ENCODE results near the gene DNASE1L3. TPM values are rescaled to one million over a fixed set of nuclear protein-coding genes. Genes with fewer than 3 reads are reported as not detected.

Gene DNASE1L3
- total RNA-seq, 1 donor from 2014 or later = not detected

DNA sequence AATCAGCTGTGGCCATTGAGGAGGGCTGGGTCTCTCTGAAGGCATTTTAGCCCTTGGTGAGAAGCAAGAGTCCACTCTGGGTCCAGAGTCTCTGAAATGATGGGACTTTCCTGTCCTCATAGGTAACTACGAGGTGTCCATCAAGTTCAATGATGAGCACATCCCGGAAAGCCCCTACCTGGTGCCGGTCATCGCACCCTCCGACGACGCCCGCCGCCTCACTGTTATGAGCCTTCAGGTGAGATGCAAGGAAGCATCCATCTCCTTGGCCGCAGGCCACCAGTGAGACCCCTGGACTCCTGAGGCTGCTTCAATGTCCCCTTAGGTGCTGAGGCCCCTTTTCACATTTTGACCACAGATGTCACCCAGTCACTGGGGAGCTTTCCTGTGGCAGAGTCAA, 54.9 kb downstream of the DNASE1L3 start:
- H3K4me3 Mint-ChIP-seq = no peak overlapping the region
- no peaks in the 10 kb centered on the region for H3K27me3 Mint-ChIP-seq
- peaks cover 43% of the 10 kb centered on the region for H3K36me3 Mint-ChIP-seq
- H3K4me1 Mint-ChIP-seq (ENCODE audit: unreplicated experiment) = peaks cover 31% of the 10 kb centered on the region
- no peak for DNase-seq (ENCODE audit: extremely low spot score, unreplicated experiment)
- H3K27ac Mint-ChIP-seq = peak overlapping the region; percentile 87
- no peaks in the 10 kb centered on the region for H3K9me3 Mint-ChIP-seq
- TF ChIP-seq, protein P1, sequence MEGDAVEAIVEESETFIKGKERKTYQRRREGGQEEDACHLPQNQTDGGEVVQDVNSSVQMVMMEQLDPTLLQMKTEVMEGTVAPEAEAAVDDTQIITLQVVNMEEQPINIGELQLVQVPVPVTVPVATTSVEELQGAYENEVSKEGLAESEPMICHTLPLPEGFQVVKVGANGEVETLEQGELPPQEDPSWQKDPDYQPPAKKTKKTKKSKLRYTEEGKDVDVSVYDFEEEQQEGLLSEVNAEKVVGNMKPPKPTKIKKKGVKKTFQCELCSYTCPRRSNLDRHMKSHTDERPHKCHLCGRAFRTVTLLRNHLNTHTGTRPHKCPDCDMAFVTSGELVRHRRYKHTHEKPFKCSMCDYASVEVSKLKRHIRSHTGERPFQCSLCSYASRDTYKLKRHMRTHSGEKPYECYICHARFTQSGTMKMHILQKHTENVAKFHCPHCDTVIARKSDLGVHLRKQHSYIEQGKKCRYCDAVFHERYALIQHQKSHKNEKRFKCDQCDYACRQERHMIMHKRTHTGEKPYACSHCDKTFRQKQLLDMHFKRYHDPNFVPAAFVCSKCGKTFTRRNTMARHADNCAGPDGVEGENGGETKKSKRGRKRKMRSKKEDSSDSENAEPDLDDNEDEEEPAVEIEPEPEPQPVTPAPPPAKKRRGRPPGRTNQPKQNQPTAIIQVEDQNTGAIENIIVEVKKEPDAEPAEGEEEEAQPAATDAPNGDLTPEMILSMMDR (conservative IDR thresholded peaks at IDR 0.05) = no peak

DNA sequence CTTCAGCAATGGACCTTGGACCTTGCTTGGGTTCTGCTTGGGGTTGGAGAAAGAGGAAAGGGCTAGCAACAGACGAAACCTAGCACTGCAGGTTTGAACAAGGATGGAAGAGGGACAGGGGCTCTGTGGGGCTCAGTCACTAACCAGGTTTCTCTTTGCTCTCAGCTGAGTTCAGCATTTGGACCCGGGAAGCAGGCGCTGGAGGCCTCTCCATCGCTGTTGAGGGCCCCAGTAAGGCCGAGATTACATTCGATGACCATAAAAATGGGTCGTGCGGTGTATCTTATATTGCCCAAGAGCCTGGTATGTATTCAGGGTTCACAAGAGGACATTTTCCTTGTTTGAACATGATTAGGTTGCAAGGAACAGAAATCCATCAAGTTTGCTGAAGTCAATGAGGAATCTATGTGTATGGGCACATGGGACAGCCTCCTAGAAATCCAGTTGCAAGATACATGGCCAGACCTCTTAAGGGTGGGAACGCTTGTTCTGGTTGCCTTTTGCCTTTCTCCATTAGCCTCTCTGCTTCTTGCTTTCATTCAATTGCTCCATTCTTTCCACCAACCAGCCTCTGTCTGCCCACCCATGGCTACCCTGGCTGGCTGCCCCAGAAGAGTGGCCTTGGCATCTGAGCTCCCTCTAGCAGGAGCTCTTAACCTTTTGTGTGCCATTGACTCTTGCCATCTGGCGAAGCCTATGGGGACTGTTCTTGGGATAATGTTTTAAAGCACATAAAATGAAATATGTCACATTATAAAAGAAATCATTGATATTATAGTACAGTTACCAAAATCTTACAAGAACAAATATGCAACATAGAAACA, 55.9 kb downstream of the DNASE1L3 start:
- Mint-ChIP-seq H3K4me1 (ENCODE audit: unreplicated experiment) (peaks cover 24% of the 10 kb centered on the region), H3K9me3 (no peaks in the 10 kb centered on the region), H3K4me3 (no peak overlapping the region), H3K36me3 (peaks cover 44% of the 10 kb centered on the region), H3K27ac (peak overlapping the region; percentile 71), H3K27me3 (no peaks in the 10 kb centered on the region)
- DNase-seq (ENCODE audit: extremely low spot score, unreplicated experiment) = no peak
- TF ChIP-seq, protein P1 (conservative IDR thresholded peaks at IDR 0.05) = no peak

DNA sequence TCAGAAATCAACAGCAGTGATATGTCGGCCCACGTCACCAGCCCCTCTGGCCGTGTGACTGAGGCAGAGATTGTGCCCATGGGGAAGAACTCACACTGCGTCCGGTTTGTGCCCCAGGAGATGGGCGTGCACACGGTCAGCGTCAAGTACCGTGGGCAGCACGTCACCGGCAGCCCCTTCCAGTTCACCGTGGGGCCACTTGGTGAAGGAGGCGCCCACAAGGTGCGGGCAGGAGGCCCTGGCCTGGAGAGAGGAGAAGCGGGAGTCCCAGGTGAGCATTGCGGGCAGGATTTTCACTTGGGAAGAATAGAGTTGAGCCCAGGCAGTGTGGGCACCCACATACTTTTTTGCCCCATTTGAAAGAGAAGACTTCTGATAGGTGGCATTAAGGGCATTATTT, 57.4 kb downstream of the DNASE1L3 start:
- no peak overlapping the region for H3K4me3 Mint-ChIP-seq
- no peak for DNase-seq (ENCODE audit: extremely low spot score, unreplicated experiment)
- H3K27me3 Mint-ChIP-seq = no peaks in the 10 kb centered on the region
- peak overlapping the region; percentile 56 for H3K27ac Mint-ChIP-seq
- TF ChIP-seq, protein P1 (conservative IDR thresholded peaks at IDR 0.05) = no peak
- no peaks in the 10 kb centered on the region for H3K9me3 Mint-ChIP-seq
- H3K4me1 Mint-ChIP-seq (ENCODE audit: unreplicated experiment) = peaks cover 13% of the 10 kb centered on the region
- H3K36me3 Mint-ChIP-seq = peaks cover 50% of the 10 kb centered on the region

DNA sequence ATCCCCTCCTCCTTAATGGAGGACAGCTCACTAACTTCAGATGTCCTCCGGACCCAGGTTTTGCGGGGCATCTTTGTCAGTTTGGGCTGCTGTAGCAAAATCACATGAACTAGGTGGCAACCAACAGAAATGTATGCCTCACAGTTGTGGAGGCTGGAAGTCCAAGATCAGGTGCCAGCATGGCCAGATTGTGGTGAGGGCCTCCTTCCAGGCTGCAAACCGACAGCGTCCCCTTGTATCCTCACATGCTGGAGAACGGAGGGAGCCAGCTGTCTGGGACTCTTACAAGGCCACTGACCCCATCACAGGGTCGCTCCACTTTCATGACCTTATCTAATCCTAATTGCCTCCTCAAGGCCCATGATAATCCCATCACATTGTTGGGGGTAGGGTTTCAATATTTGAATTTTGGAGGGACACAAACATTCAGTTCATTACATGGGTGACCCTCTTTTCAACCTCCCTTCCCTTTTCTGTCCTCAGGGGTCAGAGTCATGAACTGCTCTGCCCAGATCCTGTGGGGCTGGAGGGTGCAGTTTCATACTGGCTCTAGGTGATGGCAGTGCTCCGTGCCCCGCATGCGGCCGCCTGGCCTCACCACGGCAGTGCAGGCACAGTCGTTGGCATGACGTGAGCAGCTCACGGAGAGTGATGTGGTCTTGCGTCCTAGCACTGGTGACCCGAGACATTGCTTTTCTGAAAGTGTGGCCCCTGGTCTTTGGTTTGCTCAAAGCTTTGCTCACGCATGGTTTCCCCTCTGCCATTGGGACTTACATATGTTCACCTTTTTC, 58.4 kb downstream of the DNASE1L3 start:
- no peaks in the 10 kb centered on the region for H3K9me3 Mint-ChIP-seq
- H3K27ac Mint-ChIP-seq = peak overlapping the region; percentile 57
- no peak overlapping the region for H3K4me3 Mint-ChIP-seq
- no peaks in the 10 kb centered on the region for H3K27me3 Mint-ChIP-seq
- DNase-seq (ENCODE audit: extremely low spot score, unreplicated experiment) = no peak
- TF ChIP-seq, protein P1 (conservative IDR thresholded peaks at IDR 0.05) = no peak
- peaks cover 4% of the 10 kb centered on the region for H3K4me1 Mint-ChIP-seq (ENCODE audit: unreplicated experiment)
- H3K36me3 Mint-ChIP-seq = peaks cover 45% of the 10 kb centered on the region

DNA sequence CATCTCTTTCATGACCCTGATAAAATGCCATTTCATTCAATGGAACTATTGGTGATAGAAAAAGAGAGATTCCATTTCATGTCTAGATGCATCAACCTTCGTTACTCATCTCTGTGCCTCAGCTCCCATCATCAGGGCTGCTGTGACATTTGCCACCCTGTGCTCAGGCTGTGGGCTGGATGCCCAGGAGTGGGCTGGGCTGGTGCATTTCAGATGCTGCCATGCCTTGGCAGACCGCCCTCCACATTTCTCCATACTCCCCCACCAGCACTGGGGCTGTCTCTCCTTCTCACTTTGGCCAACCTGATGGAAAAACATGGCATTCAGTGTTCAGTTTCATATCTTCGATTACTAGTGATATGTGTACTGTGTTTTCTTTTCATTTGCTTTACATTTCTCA, 59.1 kb downstream of the DNASE1L3 start:
- Mint-ChIP-seq H3K4me1 (ENCODE audit: unreplicated experiment) (no peaks in the 10 kb centered on the region), H3K27me3 (no peaks in the 10 kb centered on the region), H3K4me3 (no peak overlapping the region), H3K27ac (peak overlapping the region; percentile 57), H3K9me3 (no peaks in the 10 kb centered on the region), H3K36me3 (peaks cover 48% of the 10 kb centered on the region)
- no peak for DNase-seq (ENCODE audit: extremely low spot score, unreplicated experiment)
- TF ChIP-seq, protein P1 (conservative IDR thresholded peaks at IDR 0.05) = no peak
